HL-60 (cell line): ENCODE results near the gene RAP1GAP.

Experiments used
- POLR2AphosphoS5 ChIP-seq: IDR thresholded peaks from 2 replicates; pipeline ENCODE4 v1.6.1; 2012; ENCODE audit warnings: low read depth
- SPI1 ChIP-seq: IDR thresholded peaks from 2 replicates; pipeline ENCODE4 v1.6.1; 2012; ENCODE audit warnings: low read depth, mild to moderate bottlenecking, borderline replicate concordance
- TF ChIP-seq, protein P1 (sequence below): IDR thresholded peaks from one replicate; pipeline ENCODE4 v1.5.1; 2011; ENCODE audit warnings: low read length, control low read depth, inconsistent platforms; ENCODE audit not compliant: insufficient read depth

DNA sequence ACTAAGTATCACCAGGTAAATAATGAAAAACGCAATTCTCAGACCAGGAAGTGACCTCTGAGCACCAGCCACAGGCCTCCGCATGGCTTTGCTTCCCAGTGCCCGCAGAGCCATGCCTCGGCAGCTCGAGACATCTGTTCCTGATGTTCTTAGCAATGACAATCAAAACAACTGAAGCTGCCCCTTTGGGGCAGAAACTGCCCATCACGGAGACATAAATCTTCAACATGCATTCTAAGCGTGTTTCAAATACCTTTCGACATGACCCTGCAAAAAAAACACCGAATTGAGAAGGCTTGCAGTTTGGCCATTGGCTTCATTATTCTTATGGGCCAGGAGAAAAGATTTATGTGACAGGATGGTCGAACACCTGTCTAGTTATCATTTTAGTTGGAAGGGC, 5.8 kb upstream of the RAP1GAP start:
- TF ChIP-seq, protein P1, sequence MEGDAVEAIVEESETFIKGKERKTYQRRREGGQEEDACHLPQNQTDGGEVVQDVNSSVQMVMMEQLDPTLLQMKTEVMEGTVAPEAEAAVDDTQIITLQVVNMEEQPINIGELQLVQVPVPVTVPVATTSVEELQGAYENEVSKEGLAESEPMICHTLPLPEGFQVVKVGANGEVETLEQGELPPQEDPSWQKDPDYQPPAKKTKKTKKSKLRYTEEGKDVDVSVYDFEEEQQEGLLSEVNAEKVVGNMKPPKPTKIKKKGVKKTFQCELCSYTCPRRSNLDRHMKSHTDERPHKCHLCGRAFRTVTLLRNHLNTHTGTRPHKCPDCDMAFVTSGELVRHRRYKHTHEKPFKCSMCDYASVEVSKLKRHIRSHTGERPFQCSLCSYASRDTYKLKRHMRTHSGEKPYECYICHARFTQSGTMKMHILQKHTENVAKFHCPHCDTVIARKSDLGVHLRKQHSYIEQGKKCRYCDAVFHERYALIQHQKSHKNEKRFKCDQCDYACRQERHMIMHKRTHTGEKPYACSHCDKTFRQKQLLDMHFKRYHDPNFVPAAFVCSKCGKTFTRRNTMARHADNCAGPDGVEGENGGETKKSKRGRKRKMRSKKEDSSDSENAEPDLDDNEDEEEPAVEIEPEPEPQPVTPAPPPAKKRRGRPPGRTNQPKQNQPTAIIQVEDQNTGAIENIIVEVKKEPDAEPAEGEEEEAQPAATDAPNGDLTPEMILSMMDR = no peak
- TF ChIP-seq POLR2AphosphoS5 = no peak
- no peak for TF ChIP-seq SPI1
